HepG2 (cell line): Measurements from ENCODE around the gene ATE1. TPM values are rescaled to one million over a fixed set of nuclear protein-coding genes. Genes with fewer than 3 reads are reported as not detected.

ENCODE experiments used
- CBX1 ChIP-seq: IDR thresholded peaks from one replicate; pipeline ENCODE4 v1.6.1; 2016; ENCODE audit warnings: antibody characterized with exemption, low read depth
- CCDC6 ChIP-seq: sonication (generic); formaldehyde crosslinking; IDR thresholded peaks from 2 replicates; pipeline ENCODE4 v1.8.1; 2022; ENCODE audit warnings: mild to moderate bottlenecking, missing genetic modification reagents, moderate library complexity
- CREB1 ChIP-seq, 2 experiments: fragments of 450-650 bp in 1 of 2; IDR thresholded peaks; 2 replicates each; pipeline ENCODE4 v1.6.1; 2016 to 2017; ENCODE audit warnings: control low read depth in 1 of 2, mild to moderate bottlenecking in 1 of 2, missing compliant biosample characterization in 1 of 2, missing genetic modification characterization in 1 of 2
- FOXK1 ChIP-seq: sonication (generic); formaldehyde crosslinking; IDR thresholded peaks from 2 replicates; pipeline ENCODE4 v1.4.0; 2020; ENCODE audit warnings: low read depth, missing genetic modification reagents, borderline replicate concordance
- GABPB1 ChIP-seq: IDR thresholded peaks from 2 replicates; pipeline ENCODE4 v1.6.1; 2016; ENCODE audit warnings: mild to moderate bottlenecking, missing genetic modification reagents, moderate library complexity, missing compliant biosample characterization
- HNF1B ChIP-seq: sonication (generic); formaldehyde crosslinking; IDR thresholded peaks from 2 replicates; pipeline ENCODE4 v1.5.1; 2020; ENCODE audit warnings: mild to moderate bottlenecking, moderate library complexity, missing genetic modification reagents
- IKZF1 ChIP-seq: fragments of 450-650 bp; IDR thresholded peaks from 2 replicates; pipeline ENCODE4 v1.7.1; 2016
- ISX ChIP-seq: sonication (generic); formaldehyde crosslinking; conservative IDR thresholded peaks from 2 replicates; pipeline ENCODE4 v1.5.0; 2020; ENCODE audit warnings: missing genetic modification reagents
- KDM5A ChIP-seq: fragments of 200-600 bp; sonication (generic); IDR thresholded peaks from 2 replicates; pipeline ENCODE4 v1.7.0; 2018; ENCODE audit warnings: antibody characterized with exemption, mild to moderate bottlenecking, low read length, borderline replicate concordance
- KDM6A ChIP-seq: IDR thresholded peaks from 2 replicates; pipeline ENCODE4 v1.6.1; 2016; ENCODE audit warnings: low read depth
- MAFF ChIP-seq: IDR thresholded peaks from 2 replicates; pipeline ENCODE4 v1.6.1; 2011; ENCODE audit warnings: low read depth, low read length, improper control_type of control experiment
- NFYC ChIP-seq: IDR thresholded peaks from 2 replicates; pipeline ENCODE4 v1.6.1; 2016; ENCODE audit warnings: missing genetic modification reagents, missing compliant biosample characterization
- NR0B2 ChIP-seq: sonication (generic); formaldehyde crosslinking; IDR thresholded peaks from 2 replicates; pipeline ENCODE4 v1.4.0; 2020; ENCODE audit warnings: mild to moderate bottlenecking, missing genetic modification reagents
- ONECUT2 ChIP-seq: sonication (generic); formaldehyde crosslinking; IDR thresholded peaks from 2 replicates; pipeline ENCODE4 v1.4.0; 2020; ENCODE audit warnings: missing genetic modification reagents
- PCBP1 ChIP-seq: fragments of 200-400 bp; formaldehyde crosslinking; IDR thresholded peaks from 2 replicates; pipeline ENCODE4 v1.6.1; 2017; ENCODE audit warnings: mild to moderate bottlenecking, low read depth, low read length, borderline replicate concordance
- SIN3A ChIP-seq: IDR thresholded peaks from 2 replicates; pipeline ENCODE4 v1.6.1; 2011; ENCODE audit warnings: low read depth, mild to moderate bottlenecking, control low read depth, low read length, borderline replicate concordance
- SP5 ChIP-seq: IDR thresholded peaks from 2 replicates; pipeline ENCODE4 v1.6.1; 2016; ENCODE audit warnings: low read depth, borderline replicate concordance
- TBL1XR1 ChIP-seq: fragments of 150-350 bp; IDR thresholded peaks from 2 replicates; pipeline ENCODE4 v1.6.1; 2014; ENCODE audit warnings: borderline replicate concordance, low read length; ENCODE audit not compliant: partially characterized antibody
- TCF7L2 ChIP-seq: IDR thresholded peaks from 2 replicates; pipeline ENCODE4 v1.6.1; 2011; ENCODE audit warnings: mild to moderate bottlenecking, low read depth, low read length, moderate library complexity
- TGIF2 ChIP-seq: IDR thresholded peaks from 2 replicates; pipeline ENCODE4 v1.6.1; 2016; ENCODE audit warnings: control low read depth, missing compliant biosample characterization
- THAP11 ChIP-seq: IDR thresholded peaks from 2 replicates; pipeline ENCODE4 v1.6.1; 2016; ENCODE audit warnings: missing biosample characterization, missing genetic modification reagents
- ZFP36 ChIP-seq: fragments of 150-350 bp; IDR thresholded peaks from 2 replicates; pipeline ENCODE4 v1.6.1; 2018; ENCODE audit warnings: borderline replicate concordance, low read length, low read depth; ENCODE audit not compliant: partially characterized antibody
- ZNF331 ChIP-seq: sonication (generic); formaldehyde crosslinking; IDR thresholded peaks from 2 replicates; pipeline ENCODE4 v1.4.0; 2020; ENCODE audit warnings: missing genetic modification reagents
- ZNF780A ChIP-seq: sonication (generic); formaldehyde crosslinking; IDR thresholded peaks from 2 replicates; pipeline ENCODE4 v1.8.0; 2022; ENCODE audit warnings: mild to moderate bottlenecking, missing genetic modification reagents, moderate library complexity
- polyA plus RNA-seq, 8 experiments: library from polyadenylated mRNA; depleted of rRNA in 3 of 8; stranded (reverse) in 7 of 8; unstranded in 1 of 8; fragments of >200 nt; fragmentation: Illumina TruSeq in 4 of 8; extraction: Trizol in 4 of 8; gene quantifications; 2 replicates each; pipeline versions ENCODE4 v1.2.1 to v1.2.3, GENCODE V29; 2011 to 2016; ENCODE audit warnings: low read depth in 4 of 8, missing spikeins in 1 of 8, mixed read lengths in 1 of 8; ENCODE audit not compliant: insufficient read depth in 1 of 8
- total RNA-seq, 5 experiments: library from RNA; depleted of rRNA; stranded (reverse); fragments of >200 nt; fragmentation: Illumina TruSeq; extraction: Trizol; gene quantifications; 2 replicates each; pipeline ENCODE4 v1.2.3, GENCODE V29; 2016; ENCODE audit warnings: low read depth in 1 of 5
- TF ChIP-seq, protein P1 (sequence below): sonication (generic); formaldehyde crosslinking; IDR thresholded peaks from 2 replicates; pipeline ENCODE4 v1.4.0; 2020; ENCODE audit warnings: mild to moderate bottlenecking, missing genetic modification reagents
- TF ChIP-seq, protein P2 (sequence below): sonication (generic); formaldehyde crosslinking; IDR thresholded peaks from 2 replicates; pipeline ENCODE4 v1.9.0; 2021; ENCODE audit warnings: missing genetic modification reagents, borderline replicate concordance
- TF ChIP-seq, protein P3 (sequence below): sonication (generic); formaldehyde crosslinking; IDR thresholded peaks from 2 replicates; pipeline ENCODE4 v1.4.0; 2020; ENCODE audit warnings: missing genetic modification reagents

ATE1 gene
- total and polyA plus RNA-seq, 2 of the 13 experiments (the other 11 are each of a cell fraction or from before 2014, with no cell fraction given), result 17.5 to 42.2 TPM

GRCh38 chr10:121935702-121936101 lies 7.9 kb upstream of the ATE1 start (continued):
- no peak for TF ChIP-seq ZNF780A
- TF ChIP-seq, protein P1, sequence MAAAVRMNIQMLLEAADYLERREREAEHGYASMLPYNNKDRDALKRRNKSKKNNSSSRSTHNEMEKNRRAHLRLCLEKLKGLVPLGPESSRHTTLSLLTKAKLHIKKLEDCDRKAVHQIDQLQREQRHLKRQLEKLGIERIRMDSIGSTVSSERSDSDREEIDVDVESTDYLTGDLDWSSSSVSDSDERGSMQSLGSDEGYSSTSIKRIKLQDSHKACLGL (CRISPR knock-in tag), result 0 out of 2 replicates have a peak, but pooled peaks have one; percentile 37
- TF ChIP-seq SP5 (CRISPR knock-in tag), result no peak
- peak; percentile 96 for TF ChIP-seq CBX1
- TF ChIP-seq ISX, result no peak
- TF ChIP-seq, protein P2, sequence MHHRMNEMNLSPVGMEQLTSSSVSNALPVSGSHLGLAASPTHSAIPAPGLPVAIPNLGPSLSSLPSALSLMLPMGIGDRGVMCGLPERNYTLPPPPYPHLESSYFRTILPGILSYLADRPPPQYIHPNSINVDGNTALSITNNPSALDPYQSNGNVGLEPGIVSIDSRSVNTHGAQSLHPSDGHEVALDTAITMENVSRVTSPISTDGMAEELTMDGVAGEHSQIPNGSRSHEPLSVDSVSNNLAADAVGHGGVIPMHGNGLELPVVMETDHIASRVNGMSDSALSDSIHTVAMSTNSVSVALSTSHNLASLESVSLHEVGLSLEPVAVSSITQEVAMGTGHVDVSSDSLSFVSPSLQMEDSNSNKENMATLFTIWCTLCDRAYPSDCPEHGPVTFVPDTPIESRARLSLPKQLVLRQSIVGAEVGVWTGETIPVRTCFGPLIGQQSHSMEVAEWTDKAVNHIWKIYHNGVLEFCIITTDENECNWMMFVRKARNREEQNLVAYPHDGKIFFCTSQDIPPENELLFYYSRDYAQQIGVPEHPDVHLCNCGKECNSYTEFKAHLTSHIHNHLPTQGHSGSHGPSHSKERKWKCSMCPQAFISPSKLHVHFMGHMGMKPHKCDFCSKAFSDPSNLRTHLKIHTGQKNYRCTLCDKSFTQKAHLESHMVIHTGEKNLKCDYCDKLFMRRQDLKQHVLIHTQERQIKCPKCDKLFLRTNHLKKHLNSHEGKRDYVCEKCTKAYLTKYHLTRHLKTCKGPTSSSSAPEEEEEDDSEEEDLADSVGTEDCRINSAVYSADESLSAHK (CRISPR knock-in tag), result no peak
- TF ChIP-seq FOXK1 (CRISPR knock-in tag), result peak; percentile 24; the same call in 1 of the 2 replicates
- no peak for TF ChIP-seq TBL1XR1
- TF ChIP-seq TCF7L2, result no peak
- no peak for TF ChIP-seq PCBP1
- TF ChIP-seq MAFF, result no peak
- peak; percentile 73 for TF ChIP-seq HNF1B (CRISPR knock-in tag)
- TF ChIP-seq ONECUT2 (CRISPR knock-in tag), result no peak
- TF ChIP-seq KDM5A, result no peak
- TF ChIP-seq THAP11 (CRISPR knock-in tag), result peak; percentile 42; the same call in 1 of the 2 replicates
- peak; percentile 92 for TF ChIP-seq ZNF331
- TF ChIP-seq CCDC6, result no peak
- TF ChIP-seq CREB1 (IDR thresholded peaks at IDR 0.05), result no peak
- no peak for TF ChIP-seq CREB1 (CRISPR knock-in tag; IDR thresholded peaks at IDR 0.05)
- TF ChIP-seq GABPB1 (CRISPR knock-in tag), result no peak; the same call in 1 of the 2 replicates
- no peak for TF ChIP-seq NFYC (CRISPR knock-in tag)
- TF ChIP-seq NR0B2 (CRISPR knock-in tag), result no peak
- TF ChIP-seq, protein P3, sequence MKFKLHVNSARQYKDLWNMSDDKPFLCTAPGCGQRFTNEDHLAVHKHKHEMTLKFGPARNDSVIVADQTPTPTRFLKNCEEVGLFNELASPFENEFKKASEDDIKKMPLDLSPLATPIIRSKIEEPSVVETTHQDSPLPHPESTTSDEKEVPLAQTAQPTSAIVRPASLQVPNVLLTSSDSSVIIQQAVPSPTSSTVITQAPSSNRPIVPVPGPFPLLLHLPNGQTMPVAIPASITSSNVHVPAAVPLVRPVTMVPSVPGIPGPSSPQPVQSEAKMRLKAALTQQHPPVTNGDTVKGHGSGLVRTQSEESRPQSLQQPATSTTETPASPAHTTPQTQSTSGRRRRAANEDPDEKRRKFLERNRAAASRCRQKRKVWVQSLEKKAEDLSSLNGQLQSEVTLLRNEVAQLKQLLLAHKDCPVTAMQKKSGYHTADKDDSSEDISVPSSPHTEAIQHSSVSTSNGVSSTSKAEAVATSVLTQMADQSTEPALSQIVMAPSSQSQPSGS (CRISPR knock-in tag), result peak; percentile 61; the same call in 1 of the 2 replicates
- peak; percentile 87 for TF ChIP-seq ZFP36
- no peak for TF ChIP-seq SIN3A
- TF ChIP-seq IKZF1, result no peak
- peak; percentile 76 for TF ChIP-seq KDM6A (CRISPR knock-in tag)
- TF ChIP-seq TGIF2 (CRISPR knock-in tag), result 0 out of 2 replicates have a peak, but pooled peaks have one; percentile 27
